Suprapubic skin (tissue), 4 donors: ENCODE measurements around the gene ANKS4B.
"Not testable (repeated sequence)": the region's sequence is repeated elsewhere in the genome, so short reads cannot be mapped to it uniquely, and the experiment has no call there.

ENCODE experiments used
- CTCF ChIP-seq, 2 donors: fragments of 200-600 bp in 1 of 2; fragments of 450-650 bp in 1 of 2; sonication (generic) in 1 of 2; IDR thresholded peaks; one replicate each; pipeline ENCODE4 v1.5.1; 2016 to 2019; ENCODE audit warnings: antibody characterized with exemption in 2 of 2, mild to moderate bottlenecking in 1 of 2, moderate library complexity in 1 of 2
- POLR2A ChIP-seq, 2 donors: fragments of 450-650 bp; IDR thresholded peaks; one replicate each; pipeline ENCODE4 v1.6.1; 2017; ENCODE audit warnings: antibody characterized with exemption in 2 of 2, mild to moderate bottlenecking in 2 of 2, moderate library complexity in 2 of 2
- POLR2AphosphoS5 ChIP-seq, 3 donors: sonication (generic); formaldehyde crosslinking; IDR thresholded peaks; one replicate each; pipeline ENCODE4 v1.6.1; 2017; ENCODE audit warnings: antibody characterized with exemption in 3 of 3

DNA sequence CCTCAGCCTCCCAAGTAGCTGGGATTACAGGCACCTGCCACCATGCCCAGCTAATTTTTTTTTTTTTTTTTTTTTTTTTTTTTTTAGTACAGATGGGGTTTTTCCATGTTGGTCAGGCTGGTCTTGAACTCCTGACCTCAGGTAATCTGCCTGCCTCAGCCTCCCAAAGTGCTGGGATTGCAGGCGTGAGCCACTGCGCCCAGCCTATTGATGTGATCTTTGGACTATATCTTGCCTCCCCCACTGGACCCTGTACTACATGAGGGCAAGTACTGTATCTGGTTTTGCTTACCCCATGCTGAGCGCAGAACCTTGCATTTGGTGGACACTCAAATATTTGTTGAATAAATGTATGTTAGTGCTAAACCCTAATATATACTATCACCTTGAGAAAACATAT, 39.3 kb downstream of the ANKS4B start:
- TF ChIP-seq CTCF, POLR2AphosphoS5, POLR2A (IDR thresholded peaks at IDR 0.05): not testable (repeated sequence)
